SK-N-SH (cell line): ENCODE measurements around the gene EBF4. TPM values are rescaled to one million over a fixed set of nuclear protein-coding genes. Genes with fewer than 3 reads are reported as not detected.

Experiments
- CTCF ChIA-PET: fragments of 300-600, 350-600 bp; formaldehyde crosslinking; extraction: SDS; loops from one replicate; lab custom pipeline; 2021; lab: Yijun Ruan, JAX
- POLR2A ChIA-PET: fragments of 350-600 bp; sonication (Branson Sonifier 250); formaldehyde crosslinking; extraction: SDS; loops from one replicate; lab custom pipeline; 2020; ENCODE audit warnings: antibody characterized with exemption, inconsistent platforms; lab: Yijun Ruan, JAX
- DNase-seq: peaks from one replicate; pipeline ENCODE4 v3.0.0; 2012
- H2AFZ ChIP-seq: fragments of 200-600 bp; sonication (generic); 2 replicates; pipeline ENCODE4 v1.8.1; 2016; ENCODE audit warnings: antibody characterized with exemption, mild to moderate bottlenecking, low read depth
- H3F3A ChIP-seq: fragments of 200-600 bp; sonication (generic); replicated peaks from 2 replicates; pipeline ENCODE3; 2016; ENCODE audit warnings: antibody characterized with exemption, mild to moderate bottlenecking; ENCODE audit not compliant: insufficient read depth
- H3K27ac ChIP-seq, 2 experiments: fragments of 200-500 bp in 1 of 2; fragments of 200-600 bp in 1 of 2; sonication (Bioruptor generic) in 1 of 2; sonication (generic), shearing (Covaris generic) in 1 of 2; 2 replicates each; pipeline versions ENCODE4 v1.5.1 to v1.6.1; 2014 to 2016; ENCODE audit warnings: low read depth in 2 of 2, inconsistent platforms in 1 of 2, low read length in 1 of 2, mild to moderate bottlenecking in 1 of 2, mixed read lengths in 1 of 2
- H3K27me3 ChIP-seq: fragments of 200-600 bp; sonication (generic), shearing (Covaris generic); 2 replicates; pipeline ENCODE4 v1.6.1; 2016; ENCODE audit warnings: mixed run types; ENCODE audit not compliant: insufficient read depth
- H3K36me3 ChIP-seq, 2 experiments: fragments of 200-500 bp in 1 of 2; fragments of 200-600 bp in 1 of 2; sonication (Bioruptor generic) in 1 of 2; sonication (generic) in 1 of 2; replicated peaks in 1 of 2; 2 replicates each; pipeline versions ENCODE3 to v1.5.1; 2014 to 2016; ENCODE audit warnings: low read length in 1 of 2, mild to moderate bottlenecking in 1 of 2; ENCODE audit not compliant: insufficient read depth in 2 of 2, control insufficient read depth in 1 of 2
- H3K4me1 ChIP-seq, 2 experiments: fragments of 200-500 bp in 1 of 2; fragments of 200-600 bp in 1 of 2; sonication (Bioruptor generic) in 1 of 2; sonication (generic), shearing (Covaris generic) in 1 of 2; 2 replicates each; pipeline versions ENCODE4 v1.5.1 to v1.6.1; 2014 to 2016; ENCODE audit warnings: low read depth in 1 of 2, low read length in 1 of 2, mixed run types in 1 of 2; ENCODE audit not compliant: insufficient read depth in 2 of 2, control insufficient read depth in 1 of 2
- H3K4me2 ChIP-seq: fragments of 200-600 bp; sonication (generic), shearing (Covaris generic); 2 replicates; pipeline ENCODE4 v1.6.1; 2017; ENCODE audit warnings: mixed run types
- H3K4me3 ChIP-seq, 2 experiments: fragments of 200-500 bp in 1 of 2; fragments of 200-600 bp in 1 of 2; sonication (Bioruptor generic) in 1 of 2; sonication (generic), shearing (Covaris generic) in 1 of 2; 2 replicates each; pipeline versions ENCODE4 v1.5.1 to v1.8.1; 2014 to 2016; ENCODE audit warnings: low read depth in 2 of 2, inconsistent platforms in 1 of 2, low read length in 1 of 2, mild to moderate bottlenecking in 1 of 2, mixed read lengths in 1 of 2, moderate library complexity in 1 of 2
- H3K79me2 ChIP-seq: fragments of 200-600 bp; sonication (generic); 2 replicates; pipeline ENCODE4 v1.8.1; 2017; ENCODE audit warnings: mild to moderate bottlenecking; ENCODE audit not compliant: insufficient read depth
- H3K9ac ChIP-seq: fragments of 200-600 bp; sonication (generic); 2 replicates; pipeline ENCODE4 v1.6.1; 2017; ENCODE audit warnings: mixed run types
- H3K9me2 ChIP-seq: fragments of 200-600 bp; sonication (generic); 2 replicates; pipeline ENCODE4 v1.6.1; 2017; ENCODE audit warnings: mixed run types
- H3K9me3 ChIP-seq: fragments of 200-600 bp; sonication (generic); 2 replicates; pipeline ENCODE4 v1.6.1; 2017; ENCODE audit warnings: mixed run types, mild to moderate bottlenecking, moderate library complexity
- H4K20me1 ChIP-seq: fragments of 200-600 bp; sonication (generic); 2 replicates; pipeline ENCODE4 v1.6.1; 2017; ENCODE audit warnings: mild to moderate bottlenecking, mixed run types; ENCODE audit not compliant: insufficient read depth
- CHD2 ChIP-seq: fragments of 150-350 bp; IDR thresholded peaks from 2 replicates; pipeline ENCODE4 v1.6.1; 2018; ENCODE audit warnings: low read length; ENCODE audit not compliant: partially characterized antibody
- FOXJ3 ChIP-seq: sonication (generic); formaldehyde crosslinking; IDR thresholded peaks from 2 replicates; pipeline ENCODE4 v1.5.1; 2020; ENCODE audit warnings: mild to moderate bottlenecking, missing genetic modification reagents
- GATA2 ChIP-seq: sonication (generic); formaldehyde crosslinking; IDR thresholded peaks from 2 replicates; pipeline ENCODE4 v1.5.0; 2020; ENCODE audit warnings: mild to moderate bottlenecking, missing genetic modification reagents
- MAX ChIP-seq: IDR thresholded peaks from 2 replicates; pipeline ENCODE4 v1.4.0; 2012; ENCODE audit warnings: low read depth
- MXI1 ChIP-seq: IDR thresholded peaks from 2 replicates; pipeline ENCODE4 v1.6.1; 2012; ENCODE audit warnings: mild to moderate bottlenecking, low read depth, low read length, improper control_type of control experiment
- NFIC ChIP-seq: IDR thresholded peaks from 2 replicates; pipeline ENCODE4 v1.4.0; 2012; ENCODE audit warnings: borderline replicate concordance
- PBX3 ChIP-seq: IDR thresholded peaks from 2 replicates; pipeline ENCODE4; 2012
- POLR2AphosphoS5 ChIP-seq: IDR thresholded peaks from 2 replicates; pipeline ENCODE4 v1.6.1; 2012; ENCODE audit warnings: low read depth, low read length
- RCOR1 ChIP-seq: fragments of 150-350 bp; IDR thresholded peaks from 2 replicates; pipeline ENCODE4 v1.6.1; 2017; ENCODE audit warnings: antibody characterized with exemption, low read length
- REST ChIP-seq: IDR thresholded peaks from 2 replicates; pipeline ENCODE4 v1.6.1; 2012; ENCODE audit warnings: mild to moderate bottlenecking, low read depth, low read length, moderate library complexity
- SIN3A ChIP-seq: IDR thresholded peaks from 2 replicates; pipeline ENCODE4 v1.6.1; 2012; ENCODE audit warnings: low read depth, mild to moderate bottlenecking, low read length, moderate library complexity, borderline replicate concordance
- SMC3 ChIP-seq: IDR thresholded peaks from 2 replicates; pipeline ENCODE4 v1.6.1; 2012; ENCODE audit warnings: low read depth, low read length, improper control_type of control experiment
- TAF1 ChIP-seq: IDR thresholded peaks from 2 replicates; pipeline ENCODE4 v1.6.1; 2012; ENCODE audit warnings: low read depth, mild to moderate bottlenecking, low read length, moderate library complexity, borderline replicate concordance
- YY1 ChIP-seq: IDR thresholded peaks from 2 replicates; pipeline ENCODE4 v1.4.0; 2012; ENCODE audit warnings: low read depth, mild to moderate bottlenecking
- WGBS: methylation state at CpG from one replicate; pipeline ENCODE4 v1.1.6; 2017; ENCODE audit warnings: low lambda C conversion rate; 5-methylcytosine and 5-hydroxymethylcytosine counted together
- polyA plus RNA-seq, 3 experiments: library from polyadenylated mRNA; depleted of rRNA; stranded (reverse); fragments of >200 nt; gene quantifications; 2 replicates each; pipeline ENCODE4 v1.2.3, GENCODE V29; 2012

The EBF4 gene
- 15.9 and 20.6 TPM in 2 replicates for polyA plus RNA-seq (2012; rRNA removed)
- 8.4 and 13.2 TPM in 2 replicates for polyA plus RNA-seq (2012; cell fraction: cytosol; rRNA removed)
- polyA plus RNA-seq (2012; cell fraction: nucleus; rRNA removed): 103 and 177 TPM in 2 replicates

- TF ChIP-seq REST: no peak
- no peak for TF ChIP-seq RCOR1
- TF ChIP-seq CHD2: peak; percentile 34
- TF ChIP-seq NFIC: no peak
- TF ChIP-seq PBX3: no peak
- TF ChIP-seq GATA2 (CRISPR knock-in tag): no peak
- TF ChIP-seq MAX: peak; percentile 82
- TF ChIP-seq, all 33 proteins: peak for 2
- Histone ChIP-seq H3K9me2 (no peaks in the 10 kb centered on the region), H3K9me3 (no peaks in the 10 kb centered on the region), H3K79me2 (no peaks in the 10 kb centered on the region; the same call in 1 of the 2 replicates), H4K20me1 (peaks cover 7% of the 10 kb centered on the region; the same call in 1 of the 2 replicates), H3K36me3 (no peaks in the 10 kb centered on the region), H2AFZ (peak within 1 kb of the TSS; percentile 68; the same call in 1 of the 2 replicates), H3K4me3 (peak within 1 kb of the TSS; percentile 56 to 60), H3K4me1 (peaks cover 0 to 31% of the 10 kb centered on the region in 2 experiments; a peak in 1 of 4 replicates), H3K4me2 (peak within 1 kb of the TSS; percentile 85), H3K27me3 (no peaks in the 10 kb centered on the region), H3K9ac (peak within 1 kb of the TSS; percentile 39), H3K27ac (peak within 1 kb of the TSS; percentile 32 to 69; a peak in 2 of 4 replicates), H3F3A (peaks cover 7% of the 10 kb centered on the region)
- POLR2A ChIA-PET: interaction anchor here (1.0 to 1.5 kb wide), 2 partner anchors 28 to 223 kb away, joined by 3 read pairs; partner anchors contain the start of gene IDH3B
- CTCF ChIA-PET: interaction anchor here (1.3 to 1.5 kb wide), 3 partner anchors 51 to 160 kb away, joined by 3 to 6 read pairs (median 4); no protein-coding TSS in a partner anchor
- peak; percentile 99 for DNase-seq
- WGBS: 54% methylated on average over 30 of the region's 106 CpGs
Measured at GRCh38 chr20:2692036-2692885, at the start of gene EBF4. EBF4 (plus strand) TSS chr20:2692780; CDS start chr20:2693646, 866 bp downstream.

- Histone ChIP-seq H3K79me2 (no peaks in the 10 kb centered on the region), H3K27me3 (no peaks in the 10 kb centered on the region), H3K9me2 (no peaks in the 10 kb centered on the region), H3K4me2 (no peak overlapping the region), H3K4me1 (no peaks in the 10 kb centered on the region), H3K27ac (no peak overlapping the region), H3K9me3 (no peaks in the 10 kb centered on the region), H3F3A (no peaks in the 10 kb centered on the region), H4K20me1 (no peaks in the 10 kb centered on the region), H3K4me3 (no peak overlapping the region), H2AFZ (no peak overlapping the region), H3K9ac (no peak overlapping the region), H3K36me3 (no peaks in the 10 kb centered on the region)
- ChIA-PET CTCF (interaction anchor here (1.3 to 2.7 kb wide), 3 partner anchors 9 to 122 kb away, joined by 4 to 20 read pairs (median 14); no protein-coding TSS in a partner anchor), POLR2A (interaction anchor here (1.2 kb wide), 1 partner anchor 9 kb away, joined by 3 read pairs; no protein-coding TSS in a partner anchor)
- no peak for DNase-seq
- 67% methylated on average over 1 of the region's 1 CpG for WGBS
- no peak for TF ChIP-seq SMC3
- TF ChIP-seq REST: no peak
- TF ChIP-seq CHD2: no peak
- no peak for TF ChIP-seq SIN3A
- no peak for TF ChIP-seq TAF1
- TF ChIP-seq FOXJ3 (CRISPR knock-in tag): no peak
- no peak for TF ChIP-seq POLR2AphosphoS5
- no peak for TF ChIP-seq MXI1
- no peak for TF ChIP-seq YY1
Measured at GRCh38 chr20:2643708-2644107, 48.9 kb upstream of the EBF4 start.
